Measurements from ENCODE around the gene SLC35D2. TPM values are rescaled to one million over a fixed set of nuclear protein-coding genes. Genes with fewer than 3 reads are reported as not detected.
"Not testable (repeated sequence)": the region's sequence is repeated elsewhere in the genome, so short reads cannot be mapped to it uniquely, and the experiment has no call there.

Gene SLC35D2
- total and polyA plus RNA-seq, 3 experiments from 2014 or later: 7.9 to 29.1 (median 8.3) TPM

- Mint-ChIP-seq H3K9me3 (no peaks in the 10 kb centered on the region), H3K4me1 (no peaks in the 10 kb centered on the region), H3K27ac (no peak overlapping the region), H3K27me3 (no peaks in the 10 kb centered on the region), H3K4me3 (no peak overlapping the region), H3K36me3 (peaks cover 0 to 32% (median 13%) of the 10 kb centered on the region in 3 donors)
- ChIA-PET POLR2A (interaction anchor here (0.7 kb wide), 1 partner anchor 328 kb away, joined by 3 read pairs; no protein-coding TSS in a partner anchor), CTCF (interaction anchor here (0.8 to 5.6 kb wide), 13 partner anchors 12 to 339 kb away, joined by 3 to 34 read pairs (median 6); partner anchors contain the start of gene HABP4)
- Histone ChIP-seq H3K9me3 (ENCODE audit: low read length) (no peaks in the 10 kb centered on the region), H3K4me1 (ENCODE audit: insufficient read depth, low read length) (no peaks in the 10 kb centered on the region), H3K36me3 (ENCODE audit: insufficient read depth, low read length) (no peaks in the 10 kb centered on the region), H3K4me3 (ENCODE audit: low read length) (no peak overlapping the region), H3K27me3 (ENCODE audit: insufficient read depth, low read length, poor library complexity, severe bottlenecking) (no peaks in the 10 kb centered on the region), H3K27ac (ENCODE audit: low read depth, low read length) (no peak overlapping the region)
- DNase-seq: peak in 4 of 5 donors; percentile 23 to 55 (median 49)
These were observed 55.7 kb downstream of the SLC35D2 start for GRCh38 chr9:96327694-96328352.

DNA sequence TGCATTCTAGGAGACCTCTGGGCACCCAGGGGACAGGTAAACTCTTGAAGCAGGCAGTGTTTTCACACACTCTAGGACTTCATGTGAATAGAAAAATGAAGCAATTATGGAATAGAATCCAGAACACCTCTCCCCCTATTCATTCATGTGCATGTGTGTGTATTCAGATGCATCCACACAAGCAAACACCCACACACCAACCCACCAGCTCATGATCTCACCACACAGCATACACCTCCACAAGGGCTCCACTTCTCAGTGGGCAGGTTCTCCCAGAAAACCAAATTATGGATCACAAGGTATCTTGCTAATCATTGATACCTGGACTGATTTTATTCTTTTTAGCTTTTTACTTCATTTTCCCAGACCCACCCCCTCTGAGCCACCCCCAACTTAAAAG lies 60.3 kb downstream of the SLC35D2 start:
- Mint-ChIP-seq H3K36me3 (peaks cover 0 to 44% (median 6%) of the 10 kb centered on the region in 3 donors), H3K4me1 (no peaks in the 10 kb centered on the region), H3K27me3 (no peaks in the 10 kb centered on the region), H3K27ac (no peak overlapping the region), H3K9me3 (no peaks in the 10 kb centered on the region), H3K4me3 (no peak overlapping the region)
- ChIA-PET CTCF (no interaction called here), POLR2A (no interaction called here)
- Histone ChIP-seq H3K4me3 (ENCODE audit: low read length) (no peak overlapping the region), H3K27me3 (ENCODE audit: insufficient read depth, low read length, poor library complexity, severe bottlenecking) (no peaks in the 10 kb centered on the region), H3K4me1 (ENCODE audit: insufficient read depth, low read length) (no peaks in the 10 kb centered on the region), H3K36me3 (ENCODE audit: insufficient read depth, low read length) (no peaks in the 10 kb centered on the region), H3K9me3 (ENCODE audit: low read length) (no peaks in the 10 kb centered on the region), H3K27ac (ENCODE audit: low read depth, low read length) (no peak overlapping the region)
- DNase-seq: no peak

DNA sequence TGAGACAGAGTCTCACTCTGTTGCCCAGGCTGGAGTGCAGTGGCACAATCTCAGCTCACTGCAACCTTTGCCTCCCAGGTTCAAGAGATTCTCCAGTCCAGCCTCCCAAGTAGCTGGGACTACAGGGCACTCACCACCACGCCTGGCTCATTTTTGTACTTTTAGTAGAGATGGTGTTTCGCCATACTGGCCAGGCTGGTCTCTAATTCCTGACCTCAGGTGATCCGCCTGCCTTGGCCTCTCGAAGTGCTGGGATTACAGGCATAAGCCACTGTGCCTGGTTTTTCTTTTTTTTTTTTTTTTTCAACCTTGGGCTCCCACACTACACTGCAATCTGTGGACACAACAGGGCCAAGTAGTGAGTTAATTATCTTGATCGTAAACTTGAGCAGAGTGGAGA lies 60.8 kb downstream of the SLC35D2 start:
- H3K4me1 Mint-ChIP-seq; H3K27me3 ChIP-seq (ENCODE audit: insufficient read depth, low read length, poor library complexity, severe bottlenecking); H3K27me3 Mint-ChIP-seq; H3K9me3 Mint-ChIP-seq; CTCF ChIA-PET; H3K36me3 ChIP-seq (ENCODE audit: insufficient read depth, low read length); H3K9me3 ChIP-seq (ENCODE audit: low read length); H3K4me3 ChIP-seq (ENCODE audit: low read length); H3K4me1 ChIP-seq (ENCODE audit: insufficient read depth, low read length); H3K4me3 Mint-ChIP-seq; DNase-seq; H3K27ac Mint-ChIP-seq; H3K27ac ChIP-seq (ENCODE audit: low read depth, low read length): not testable (repeated sequence)
- POLR2A ChIA-PET: interaction anchor here (0.7 kb wide), 1 partner anchor 33 kb away, joined by 3 read pairs; no protein-coding TSS in a partner anchor
- H3K36me3 Mint-ChIP-seq: peaks cover 0 to 44% (median 6%) of the 10 kb centered on the region in 3 donors

DNA sequence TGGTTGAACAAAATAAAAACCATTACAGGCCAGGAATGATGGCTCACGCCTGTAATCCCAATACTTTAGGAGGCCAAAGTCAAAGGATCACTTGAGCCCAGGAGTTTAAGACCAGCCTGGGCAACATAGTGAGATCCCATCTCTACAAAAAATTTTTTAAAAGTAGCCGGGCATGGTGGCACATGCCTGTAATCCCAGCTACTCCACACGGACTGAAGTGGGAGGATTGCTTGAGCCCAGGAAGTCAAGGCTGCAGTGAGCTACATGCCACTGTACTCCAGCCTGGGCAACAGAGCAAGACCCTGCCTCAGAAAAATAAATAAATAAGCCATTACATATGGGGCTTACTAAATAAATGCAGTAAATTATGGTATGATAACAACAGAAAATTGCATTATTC lies 61.3 kb downstream of the SLC35D2 start:
- H3K4me3 ChIP-seq (ENCODE audit: low read length); H3K27me3 ChIP-seq (ENCODE audit: insufficient read depth, low read length, poor library complexity, severe bottlenecking); H3K27me3 Mint-ChIP-seq; H3K9me3 ChIP-seq (ENCODE audit: low read length); CTCF ChIA-PET; H3K27ac ChIP-seq (ENCODE audit: low read depth, low read length); DNase-seq; H3K36me3 ChIP-seq (ENCODE audit: insufficient read depth, low read length); H3K4me3 Mint-ChIP-seq; H3K4me1 Mint-ChIP-seq; H3K9me3 Mint-ChIP-seq; H3K4me1 ChIP-seq (ENCODE audit: insufficient read depth, low read length): not testable (repeated sequence)
- POLR2A ChIA-PET: interaction anchor here (0.7 kb wide), 1 partner anchor 34 kb away, joined by 3 read pairs; no protein-coding TSS in a partner anchor
- H3K27ac Mint-ChIP-seq: peak overlapping the region in 1 of 8 donors; percentile 50
- H3K36me3 Mint-ChIP-seq: peaks cover 0 to 46% (median 7%) of the 10 kb centered on the region in 3 donors

- Histone ChIP-seq H3K36me3 (ENCODE audit: insufficient read depth, low read length) (no peaks in the 10 kb centered on the region), H3K4me1 (ENCODE audit: insufficient read depth, low read length) (no peaks in the 10 kb centered on the region), H3K27ac (ENCODE audit: low read depth, low read length) (no peak overlapping the region), H3K27me3 (ENCODE audit: insufficient read depth, low read length, poor library complexity, severe bottlenecking) (no peaks in the 10 kb centered on the region), H3K4me3 (ENCODE audit: low read length) (no peak overlapping the region), H3K9me3 (ENCODE audit: low read length) (no peaks in the 10 kb centered on the region)
- CTCF ChIA-PET: no interaction called here
- H3K9me3 Mint-ChIP-seq: no peaks in the 10 kb centered on the region
- POLR2A ChIA-PET: no interaction called here
- peaks cover 0 to 2% (median 2%) of the 10 kb centered on the region in 3 donors for H3K4me1 Mint-ChIP-seq
- no peak for DNase-seq
- H3K4me3 Mint-ChIP-seq: no peak overlapping the region
- no peaks in the 10 kb centered on the region for H3K27me3 Mint-ChIP-seq
- H3K36me3 Mint-ChIP-seq: peaks cover 0 to 46% (median 8%) of the 10 kb centered on the region in 3 donors
- no peak overlapping the region for H3K27ac Mint-ChIP-seq
These were observed 62.0 kb downstream of the SLC35D2 start for GRCh38 chr9:96321515-96321914.

DNA sequence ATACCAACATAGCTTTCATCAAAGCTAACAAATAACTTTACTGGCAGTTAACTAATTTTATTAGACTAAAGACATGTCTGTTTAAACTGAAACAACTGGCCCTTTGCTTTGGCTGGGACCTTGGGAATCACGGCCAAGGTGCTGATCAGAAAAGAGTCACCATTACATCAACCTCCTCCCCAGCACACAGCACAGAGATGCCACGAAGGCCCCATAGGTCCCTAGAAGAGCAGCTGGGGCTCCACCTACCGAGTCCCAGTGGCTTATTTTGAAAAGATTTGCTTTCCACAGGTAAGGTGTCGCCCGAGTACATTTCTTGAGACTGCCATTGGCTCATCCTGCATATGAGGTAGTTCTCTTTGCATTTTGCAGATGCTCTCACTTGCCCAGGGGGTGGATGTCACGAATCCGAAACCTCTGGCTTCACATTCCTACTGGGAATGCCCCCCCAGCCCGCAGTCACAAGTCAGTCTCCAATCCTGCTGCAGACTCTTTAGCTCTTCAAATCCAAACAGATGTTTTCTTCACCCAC lies 62.7 kb downstream of the SLC35D2 start:
- POLR2A ChIA-PET: no interaction called here
- Mint-ChIP-seq H3K36me3 (peaks cover 0 to 46% (median 8%) of the 10 kb centered on the region in 3 donors), H3K27ac (no peak overlapping the region), H3K9me3 (no peaks in the 10 kb centered on the region), H3K4me3 (no peak overlapping the region), H3K4me1 (peaks cover 0 to 2% (median 2%) of the 10 kb centered on the region in 3 donors), H3K27me3 (peaks cover 0 to 2% of the 10 kb centered on the region in 2 donors)
- Histone ChIP-seq H3K36me3 (ENCODE audit: insufficient read depth, low read length) (no peaks in the 10 kb centered on the region), H3K9me3 (ENCODE audit: low read length) (no peaks in the 10 kb centered on the region), H3K27ac (ENCODE audit: low read depth, low read length) (no peak overlapping the region), H3K4me3 (ENCODE audit: low read length) (no peak overlapping the region), H3K27me3 (ENCODE audit: insufficient read depth, low read length, poor library complexity, severe bottlenecking) (no peaks in the 10 kb centered on the region), H3K4me1 (ENCODE audit: insufficient read depth, low read length) (no peaks in the 10 kb centered on the region)
- no peak for DNase-seq
- CTCF ChIA-PET: interaction anchor here (0.9 kb wide), 1 partner anchor 9 kb away, joined by 3 read pairs; no protein-coding TSS in a partner anchor

GRCh38 chr9:96318921-96319565 lies 64.5 kb downstream of the SLC35D2 start:
- ChIA-PET CTCF (interaction anchor here (0.8 kb wide), 1 partner anchor 10 kb away, joined by 3 read pairs; no protein-coding TSS in a partner anchor), POLR2A (no interaction called here)
- peaks cover 0 to 2% of the 10 kb centered on the region in 2 donors for H3K27me3 Mint-ChIP-seq
- no peak for DNase-seq
- Histone ChIP-seq H3K36me3 (ENCODE audit: insufficient read depth, low read length) (no peaks in the 10 kb centered on the region), H3K27ac (ENCODE audit: low read depth, low read length) (no peak overlapping the region), H3K4me1 (ENCODE audit: insufficient read depth, low read length) (no peaks in the 10 kb centered on the region), H3K9me3 (ENCODE audit: low read length) (no peaks in the 10 kb centered on the region), H3K4me3 (ENCODE audit: low read length) (no peak overlapping the region), H3K27me3 (ENCODE audit: insufficient read depth, low read length, poor library complexity, severe bottlenecking) (no peaks in the 10 kb centered on the region)
- H3K4me1 Mint-ChIP-seq: peaks cover 0 to 2% (median 2%) of the 10 kb centered on the region in 3 donors
- H3K9me3 Mint-ChIP-seq: peaks cover 0 to 5% (median 0%) of the 10 kb centered on the region in 5 donors
- H3K36me3 Mint-ChIP-seq: peaks cover 6 to 37% (median 7%) of the 10 kb centered on the region in 3 donors
- no peak overlapping the region for H3K4me3 Mint-ChIP-seq
- H3K27ac Mint-ChIP-seq: no peak overlapping the region
